ENCODE results near the gene NASP. TPM values are rescaled to one million over a fixed set of nuclear protein-coding genes. Genes with fewer than 3 reads are reported as not detected.

Gene NASP
- total RNA-seq, 1 donor from 2014 or later = 269 TPM

- H3K27me3 Mint-ChIP-seq = peaks cover 49% of the 10 kb centered on the region
- no peak for TF ChIP-seq CTCF (conservative IDR thresholded peaks at IDR 0.05)
- H3K36me3 Mint-ChIP-seq = no peaks in the 10 kb centered on the region
- no peaks in the 10 kb centered on the region for H3K4me1 Mint-ChIP-seq (ENCODE audit: unreplicated experiment)
- no peaks in the 10 kb centered on the region for H3K9me3 Mint-ChIP-seq
- H3K4me3 Mint-ChIP-seq = no peak overlapping the region
- DNase-seq (ENCODE audit: extremely low spot score, unreplicated experiment) = no peak
- H3K27ac Mint-ChIP-seq = peak overlapping the region; percentile 54
These were observed 41.2 kb upstream of the NASP start for GRCh38 chr1:45542591-45542990.

GRCh38 chr1:45543581-45544417 lies 40.0 kb upstream of the NASP start:
- Mint-ChIP-seq H3K4me3 (no peak overlapping the region), H3K4me1 (ENCODE audit: unreplicated experiment) (no peaks in the 10 kb centered on the region), H3K27ac (peak overlapping the region; percentile 21), H3K36me3 (no peaks in the 10 kb centered on the region), H3K27me3 (peaks cover 49% of the 10 kb centered on the region), H3K9me3 (no peaks in the 10 kb centered on the region)
- DNase-seq (ENCODE audit: extremely low spot score, unreplicated experiment) = no peak
- no peak for TF ChIP-seq CTCF (conservative IDR thresholded peaks at IDR 0.05)

- no peaks in the 10 kb centered on the region for H3K9me3 Mint-ChIP-seq
- H3K27ac Mint-ChIP-seq = no peak overlapping the region
- H3K4me3 Mint-ChIP-seq = no peak overlapping the region
- no peaks in the 10 kb centered on the region for H3K4me1 Mint-ChIP-seq (ENCODE audit: unreplicated experiment)
- no peak for DNase-seq (ENCODE audit: extremely low spot score, unreplicated experiment)
- H3K27me3 Mint-ChIP-seq = peaks cover 49% of the 10 kb centered on the region
- no peak for TF ChIP-seq CTCF (conservative IDR thresholded peaks at IDR 0.05)
- H3K36me3 Mint-ChIP-seq = no peaks in the 10 kb centered on the region
These were observed 39.3 kb upstream of the NASP start for GRCh38 chr1:45544530-45544929.

- Mint-ChIP-seq H3K27ac (no peak overlapping the region), H3K36me3 (no peaks in the 10 kb centered on the region), H3K4me3 (no peak overlapping the region), H3K4me1 (ENCODE audit: unreplicated experiment) (no peaks in the 10 kb centered on the region), H3K9me3 (no peaks in the 10 kb centered on the region), H3K27me3 (peaks cover 49% of the 10 kb centered on the region)
- DNase-seq (ENCODE audit: extremely low spot score, unreplicated experiment) = no peak
- TF ChIP-seq CTCF (conservative IDR thresholded peaks at IDR 0.05) = no peak
These were observed 38.8 kb upstream of the NASP start for GRCh38 chr1:45545019-45545493.

GRCh38 chr1:45545553-45546310 lies 38.1 kb upstream of the NASP start:
- TF ChIP-seq CTCF (conservative IDR thresholded peaks at IDR 0.05) = no peak
- Mint-ChIP-seq H3K4me1 (ENCODE audit: unreplicated experiment) (peaks cover 3% of the 10 kb centered on the region), H3K27ac (no peak overlapping the region), H3K9me3 (no peaks in the 10 kb centered on the region), H3K27me3 (peaks cover 43% of the 10 kb centered on the region), H3K36me3 (no peaks in the 10 kb centered on the region), H3K4me3 (no peak overlapping the region)
- DNase-seq (ENCODE audit: extremely low spot score, unreplicated experiment) = no peak

Measured in type B pancreatic cell (in vitro differentiated cells).